ENCODE data around the gene DNAH6.
"Not testable (repeated sequence)": the region's sequence is repeated elsewhere in the genome, so short reads cannot be mapped to it uniquely, and the experiment has no call there.

The DNAH6 gene

GRCh38 chr2:84515788-84516187 is 510 bp upstream of the DNAH6 start:
- no peak for DNase-seq

GRCh38 chr2:84519332-84519957 is 3.1 kb downstream of the DNAH6 start:
- DNase-seq = no peak

GRCh38 chr2:84526562-84526961 is 10.3 kb downstream of the DNAH6 start:
- DNase-seq = no peak

GRCh38 chr2:84527137-84528129 is 11.1 kb downstream of the DNAH6 start:
- no peak for DNase-seq

- DNase-seq = no peak
These were observed 16.0 kb downstream of the DNAH6 start for GRCh38 chr2:84532291-84532690.

GRCh38 chr2:84534225-84534624 is 17.9 kb downstream of the DNAH6 start:
- no peak for DNase-seq

- DNase-seq = no peak
These were observed 21.0 kb downstream of the DNAH6 start for GRCh38 chr2:84537251-84537650.

GRCh38 chr2:84539729-84540128 is 23.4 kb downstream of the DNAH6 start:
- no peak for DNase-seq

GRCh38 chr2:84545005-84545404 is 28.7 kb downstream of the DNAH6 start:
- DNase-seq = no peak

- no peak for DNase-seq
These were observed 30.3 kb downstream of the DNAH6 start for GRCh38 chr2:84546551-84546950.

GRCh38 chr2:84548303-84548702 is 32.0 kb downstream of the DNAH6 start:
- DNase-seq = no peak

- DNase-seq = no peak
These were observed 34.6 kb downstream of the DNAH6 start for GRCh38 chr2:84550916-84551315.

GRCh38 chr2:84551526-84551925 is 35.2 kb downstream of the DNAH6 start:
- not testable (repeated sequence) for DNase-seq

GRCh38 chr2:84556190-84556589 is 39.9 kb downstream of the DNAH6 start:
- DNase-seq = no peak

- no peak for DNase-seq
These were observed 43.5 kb downstream of the DNAH6 start for GRCh38 chr2:84559838-84560237.

- no peak for DNase-seq
These were observed 63.4 kb downstream of the DNAH6 start for GRCh38 chr2:84579661-84580060.

- DNase-seq = no peak
These were observed 87.6 kb downstream of the DNAH6 start for GRCh38 chr2:84603911-84604310.

- DNase-seq = no peak
These were observed 96.8 kb downstream of the DNAH6 start for GRCh38 chr2:84613082-84613481.

- DNase-seq = no peak
These were observed 103.6 kb downstream of the DNAH6 start for GRCh38 chr2:84619794-84620371.

- DNase-seq = no peak
These were observed 112.2 kb downstream of the DNAH6 start for GRCh38 chr2:84628486-84628885.

GRCh38 chr2:84629550-84629949 is 113.3 kb downstream of the DNAH6 start:
- DNase-seq = no peak

- DNase-seq = no peak
These were observed 114.7 kb downstream of the DNAH6 start for GRCh38 chr2:84631047-84631446.

GRCh38 chr2:84631985-84632384 is 115.7 kb downstream of the DNAH6 start:
- no peak for DNase-seq
